Measurements from ENCODE around the gene KLK1.
A peak's percentile ranks its signal among the peaks of the same experiment; 100 is the strongest.
"Not testable (repeated sequence)": the region's sequence is repeated elsewhere in the genome, so short reads cannot be mapped to it uniquely, and the experiment has no call there.

KLK1 gene

GRCh38 chr19:50791594-50792271 is 31.9 kb downstream of the KLK1 start:
- no peak for DNase-seq

DNA sequence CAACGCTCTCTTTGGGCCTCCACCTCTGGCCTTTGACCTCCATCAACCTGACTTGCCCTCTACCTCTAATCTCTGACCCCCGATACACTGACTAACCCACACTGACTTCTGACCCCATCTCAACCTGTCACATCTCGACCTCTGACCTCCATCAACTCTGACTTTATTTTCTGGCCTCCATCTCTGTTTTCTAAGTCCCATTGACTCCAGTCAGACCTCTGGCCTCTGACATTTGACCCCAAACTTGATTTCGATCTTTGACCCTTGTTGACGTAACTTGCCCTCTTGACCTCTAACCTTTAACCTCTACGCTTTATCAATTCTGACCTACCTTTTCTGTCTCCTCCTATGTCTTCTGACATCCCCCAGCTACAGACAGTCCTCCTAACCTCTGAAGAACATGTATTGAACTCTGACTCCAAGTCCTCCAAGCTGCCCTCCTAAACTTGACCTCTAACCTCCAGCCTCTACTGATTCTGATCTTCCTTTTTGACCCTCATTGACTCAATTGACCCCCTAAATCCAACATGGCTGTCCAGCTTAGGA is 32.6 kb downstream of the KLK1 start:
- no peak for DNase-seq

GRCh38 chr19:50790396-50790795 is 33.2 kb downstream of the KLK1 start, which contains the start of gene ACP4:
TSS of gene ACP4 (plus strand) at chr19:50790415. CDS start at chr19:50790415, 0 bp downstream.
- DNase-seq: no peak

GRCh38 chr19:50785329-50785728 is 38.3 kb downstream of the KLK1 start:
- no peak for DNase-seq

DNA sequence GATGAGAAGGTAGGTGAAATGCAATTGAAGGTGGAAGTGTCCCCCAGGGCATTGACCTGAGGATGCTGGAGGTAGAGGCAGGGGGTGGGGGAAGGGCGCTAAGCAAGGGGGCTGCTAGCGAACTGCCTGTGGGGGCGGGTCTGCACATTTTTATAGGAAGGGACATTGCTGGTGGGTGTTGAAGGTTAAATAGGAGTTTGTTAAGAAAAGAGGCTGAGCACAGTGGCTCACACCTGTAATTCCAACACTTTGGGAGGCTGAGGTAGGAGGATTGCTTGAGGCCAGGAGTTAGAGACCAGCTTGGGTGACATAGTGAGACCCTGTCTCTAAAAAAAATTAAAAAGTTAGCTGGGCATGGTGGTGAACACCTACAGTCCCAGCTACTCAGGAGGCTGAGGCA is 38.9 kb downstream of the KLK1 start:
- DNase-seq: no peak

GRCh38 chr19:50783848-50784152 is 39.8 kb downstream of the KLK1 start:
- DNase-seq: not testable (repeated sequence)

DNA sequence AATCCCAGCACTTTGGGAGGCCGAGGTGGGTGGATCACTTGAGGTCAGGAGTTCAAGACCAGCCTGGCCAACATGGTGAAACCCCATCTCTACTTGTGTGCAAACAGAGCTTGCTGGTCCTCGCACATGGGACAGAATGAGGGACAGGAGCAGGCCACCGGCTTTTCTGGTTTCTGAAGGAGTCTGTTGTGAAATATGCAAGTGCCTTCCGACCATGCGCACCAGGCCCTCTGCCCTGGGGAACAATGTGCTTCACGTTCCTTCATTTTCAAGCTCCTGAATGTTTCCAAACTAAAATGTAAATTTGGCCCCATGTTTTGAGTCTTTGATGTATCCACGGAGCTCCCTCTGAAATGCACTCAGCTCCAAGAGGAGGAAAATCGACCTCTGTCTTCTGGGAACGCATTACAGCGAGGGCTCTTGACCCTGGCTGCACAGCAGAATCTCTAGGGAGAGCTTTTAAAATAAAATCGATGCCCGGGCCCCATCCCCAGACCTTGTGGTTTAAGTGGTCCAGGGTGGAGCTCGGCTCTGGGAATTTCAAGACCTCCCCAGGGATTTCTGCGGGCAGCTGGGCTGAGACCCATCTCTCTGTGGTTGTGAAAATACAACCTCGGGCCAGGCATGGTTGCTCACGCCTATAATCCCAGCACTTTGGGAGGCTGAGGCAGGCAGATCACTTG is 42.7 kb downstream of the KLK1 start:
- DNase-seq: no peak

- DNase-seq: no peak
These were observed 43.8 kb downstream of the KLK1 start for GRCh38 chr19:50779504-50780457.

DNA sequence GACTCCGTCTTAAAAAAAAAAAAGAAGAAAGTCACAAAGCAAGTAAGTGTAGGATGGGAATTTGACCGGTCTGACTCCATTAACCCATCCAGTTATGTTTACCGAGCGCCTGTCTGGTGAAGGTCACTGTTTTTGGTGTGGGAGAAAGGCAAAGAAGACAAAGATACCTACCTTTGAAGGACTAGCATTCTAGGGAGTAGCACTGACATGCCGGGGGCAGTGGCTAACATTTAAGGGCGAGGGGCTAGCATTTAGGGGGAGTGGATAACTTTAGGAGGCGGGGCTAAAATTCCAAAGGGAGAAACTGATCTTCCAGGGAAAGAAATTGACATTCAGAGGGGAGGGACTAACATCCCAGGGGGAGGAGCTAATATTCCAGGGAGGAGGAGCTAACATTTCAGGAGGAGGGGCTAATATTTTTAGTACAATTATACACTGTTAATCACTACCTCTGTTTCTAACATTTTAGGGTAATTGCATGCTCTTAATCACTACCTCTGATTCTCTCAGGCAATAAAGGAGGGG is 44.6 kb downstream of the KLK1 start:
- no peak for DNase-seq

DNA sequence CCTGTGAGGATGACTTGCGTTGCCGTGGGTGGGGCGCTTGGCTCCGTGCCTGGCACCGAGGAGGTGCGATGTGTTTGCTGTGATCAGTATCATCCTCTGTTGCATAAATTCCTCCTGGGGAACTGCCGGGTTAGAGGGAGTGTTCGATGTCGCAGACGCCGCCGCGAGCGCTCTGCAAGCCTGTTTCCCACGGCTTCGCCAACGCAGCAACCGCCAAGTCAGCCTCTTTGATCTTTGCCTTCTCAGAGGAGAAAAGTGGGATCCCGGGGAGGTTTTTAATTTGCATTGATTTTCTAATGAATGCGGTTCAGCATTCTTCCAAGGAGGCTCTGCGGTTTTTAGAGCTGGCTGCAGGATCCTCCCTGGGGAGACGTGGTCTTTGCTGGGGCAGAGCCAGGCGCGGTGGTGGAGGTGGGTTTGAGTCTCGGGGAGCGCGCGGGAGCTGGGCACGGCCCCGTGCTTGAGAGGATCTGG is 45.7 kb downstream of the KLK1 start:
- peak; percentile 15 for DNase-seq

- DNase-seq: no peak
These were observed 46.3 kb downstream of the KLK1 start for GRCh38 chr19:50777261-50777660.

DNA sequence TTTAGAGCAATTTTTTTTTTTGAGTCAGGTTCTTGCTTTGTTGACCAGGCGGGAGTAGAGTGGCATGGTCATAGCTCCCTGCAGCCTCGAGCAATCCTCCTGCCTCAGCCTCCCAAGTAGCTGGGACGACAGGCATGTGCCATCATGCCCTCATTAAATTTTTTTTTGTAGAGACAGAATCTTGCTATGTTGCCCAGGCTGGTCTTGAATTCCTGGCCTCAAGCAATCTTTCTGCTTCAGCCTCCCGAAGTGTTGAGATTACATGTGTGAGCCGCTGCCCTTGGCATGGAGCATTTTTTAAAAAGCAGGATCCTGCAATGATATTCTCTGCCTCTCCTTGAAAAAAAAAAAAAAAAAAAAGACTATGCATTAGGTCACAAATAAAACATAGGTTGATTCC is 47.5 kb downstream of the KLK1 start:
- no peak for DNase-seq

- DNase-seq: not testable (repeated sequence)
These were observed 50.1 kb downstream of the KLK1 start for GRCh38 chr19:50773454-50773853.

DNA sequence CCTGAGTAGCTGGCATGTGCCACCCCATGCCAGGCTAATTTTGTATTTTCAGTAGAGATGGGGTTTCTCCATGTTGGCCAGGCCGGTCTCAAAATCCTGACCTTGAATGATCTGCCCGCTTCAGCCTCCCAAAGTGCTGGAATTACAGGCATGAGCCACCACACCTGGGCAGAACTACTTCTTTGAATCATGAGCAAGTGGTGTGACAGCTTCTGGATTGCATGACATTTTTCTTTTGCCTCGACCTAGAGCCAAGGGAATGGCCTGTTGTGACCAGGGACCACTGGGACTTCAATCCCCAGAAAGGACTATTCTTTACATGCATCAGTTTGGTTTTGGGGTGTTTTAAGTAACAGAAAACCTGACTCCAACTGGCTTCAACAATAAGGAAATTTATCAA is 50.7 kb downstream of the KLK1 start:
- DNase-seq: not testable (repeated sequence)

DNA sequence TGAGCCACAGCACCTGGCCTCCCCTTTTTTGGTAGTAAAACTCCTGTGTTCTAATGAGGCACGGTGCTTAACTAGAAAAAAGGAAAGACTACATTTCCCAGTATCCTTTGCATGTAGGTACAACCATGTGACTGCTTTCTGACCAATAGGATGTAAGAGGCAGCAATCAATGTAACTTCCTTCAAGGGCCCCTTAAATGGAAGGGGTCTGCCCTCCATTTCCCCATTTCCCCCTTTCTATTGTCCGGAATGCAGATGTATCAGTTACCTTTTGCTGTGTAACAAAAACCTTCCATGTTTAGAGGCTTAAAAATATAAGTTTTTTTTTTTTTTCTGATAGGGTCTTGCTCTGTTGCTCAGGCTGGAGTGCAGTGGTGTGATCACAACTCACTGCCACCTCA is 51.1 kb downstream of the KLK1 start:
- no peak for DNase-seq

DNA sequence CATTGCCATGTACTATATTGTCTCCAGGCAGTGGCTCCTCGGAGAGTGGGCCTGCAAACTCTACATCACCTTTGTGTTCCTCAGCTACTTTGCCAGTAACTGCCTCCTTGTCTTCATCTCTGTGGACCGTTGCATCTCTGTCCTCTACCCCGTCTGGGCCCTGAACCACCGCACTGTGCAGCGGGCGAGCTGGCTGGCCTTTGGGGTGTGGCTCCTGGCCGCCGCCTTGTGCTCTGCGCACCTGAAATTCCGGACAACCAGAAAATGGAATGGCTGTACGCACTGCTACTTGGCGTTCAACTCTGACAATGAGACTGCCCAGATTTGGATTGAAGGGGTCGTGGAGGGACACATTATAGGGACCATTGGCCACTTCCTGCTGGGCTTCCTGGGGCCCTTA is 52.7 kb downstream of the KLK1 start:
- no peak for DNase-seq

- not testable (repeated sequence) for DNase-seq
These were observed 53.4 kb downstream of the KLK1 start, which contains the start of gene GPR32 for GRCh38 chr19:50770164-50770563. TSS of gene GPR32 (plus strand) at chr19:50770464. CDS start at chr19:50770601, 137 bp downstream.
